ENCODE results near the gene MCRIP1. TPM values are rescaled to one million over a fixed set of nuclear protein-coding genes. Genes with fewer than 3 reads are reported as not detected.

The MCRIP1 gene
- total and polyA plus RNA-seq, 2 of the 13 experiments (the other 11 are each of a cell fraction or from before 2014, with no cell fraction given) = 79.7 to 84.9 TPM

DNA sequence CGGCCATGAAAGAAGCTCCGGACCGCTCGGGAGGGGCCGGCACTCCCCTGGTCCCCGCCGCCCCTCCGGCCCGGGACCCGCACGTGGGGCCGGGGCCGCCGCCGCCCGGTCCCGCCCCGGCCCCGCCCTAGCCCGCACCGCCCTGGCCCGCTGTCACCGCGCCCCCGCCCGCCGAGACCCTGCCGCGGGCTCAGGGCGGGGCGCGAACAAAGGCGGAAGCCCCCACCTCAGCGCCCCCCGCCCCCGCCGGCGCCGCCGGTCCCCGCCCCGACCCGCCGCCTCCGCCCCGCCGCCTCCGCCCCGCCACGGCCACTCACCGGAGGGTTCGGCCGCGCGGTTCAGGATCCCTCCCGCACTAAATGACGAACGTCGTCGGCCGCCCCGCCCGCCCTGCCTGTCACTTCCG, 37.9 kb upstream of the MCRIP1 start, which contains the start of gene ARHGDIA (continued):
- TF ChIP-seq, protein P1, sequence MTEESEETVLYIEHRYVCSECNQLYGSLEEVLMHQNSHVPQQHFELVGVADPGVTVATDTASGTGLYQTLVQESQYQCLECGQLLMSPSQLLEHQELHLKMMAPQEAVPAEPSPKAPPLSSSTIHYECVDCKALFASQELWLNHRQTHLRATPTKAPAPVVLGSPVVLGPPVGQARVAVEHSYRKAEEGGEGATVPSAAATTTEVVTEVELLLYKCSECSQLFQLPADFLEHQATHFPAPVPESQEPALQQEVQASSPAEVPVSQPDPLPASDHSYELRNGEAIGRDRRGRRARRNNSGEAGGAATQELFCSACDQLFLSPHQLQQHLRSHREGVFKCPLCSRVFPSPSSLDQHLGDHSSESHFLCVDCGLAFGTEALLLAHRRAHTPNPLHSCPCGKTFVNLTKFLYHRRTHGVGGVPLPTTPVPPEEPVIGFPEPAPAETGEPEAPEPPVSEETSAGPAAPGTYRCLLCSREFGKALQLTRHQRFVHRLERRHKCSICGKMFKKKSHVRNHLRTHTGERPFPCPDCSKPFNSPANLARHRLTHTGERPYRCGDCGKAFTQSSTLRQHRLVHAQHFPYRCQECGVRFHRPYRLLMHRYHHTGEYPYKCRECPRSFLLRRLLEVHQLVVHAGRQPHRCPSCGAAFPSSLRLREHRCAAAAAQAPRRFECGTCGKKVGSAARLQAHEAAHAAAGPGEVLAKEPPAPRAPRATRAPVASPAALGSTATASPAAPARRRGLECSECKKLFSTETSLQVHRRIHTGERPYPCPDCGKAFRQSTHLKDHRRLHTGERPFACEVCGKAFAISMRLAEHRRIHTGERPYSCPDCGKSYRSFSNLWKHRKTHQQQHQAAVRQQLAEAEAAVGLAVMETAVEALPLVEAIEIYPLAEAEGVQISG (CRISPR knock-in tag; IDR thresholded peaks at IDR 0.05) = no peak
- TF ChIP-seq SNRNP70 (IDR thresholded peaks at IDR 0.05; ENCODE audit: low read depth, low read length) (no peak), ZKSCAN8 (CRISPR knock-in tag; IDR thresholded peaks at IDR 0.05; ENCODE audit: borderline replicate concordance) (no peak), ZNF282 (IDR thresholded peaks at IDR 0.05; ENCODE audit: partially characterized antibody) (no peak), NFYB (CRISPR knock-in tag; IDR thresholded peaks at IDR 0.05) (peak; percentile 10; the same call in 1 of the 2 replicates), CCAR2 (optimal IDR thresholded peaks at IDR 0.05; ENCODE audit: low read depth, low read length) (no peak), RNF2 (conservative IDR thresholded peaks at IDR 0.05; ENCODE audit: low read depth) (no peak), FIP1L1 (IDR thresholded peaks at IDR 0.05; ENCODE audit: borderline replicate concordance, insufficient read depth, low read depth, low read length) (no peak), SAP130 (CRISPR knock-in tag; IDR thresholded peaks at IDR 0.05; ENCODE audit: low read depth) (no peak; the same call in 1 of the 2 replicates), HNRNPLL (IDR thresholded peaks at IDR 0.05; ENCODE audit: low read depth, low read length, poor library complexity, severe bottlenecking) (no peak), GZF1 (CRISPR knock-in tag; IDR thresholded peaks at IDR 0.05) (no peak), ZNF777 (CRISPR knock-in tag; IDR thresholded peaks at IDR 0.05) (no peak), CHD2 (IDR thresholded peaks at IDR 0.05; ENCODE audit: low read depth, low read length) (0 out of 2 replicates have a peak, but pooled peaks have one; percentile 11), HMG20A (CRISPR knock-in tag; IDR thresholded peaks at IDR 0.05; ENCODE audit: borderline replicate concordance) (no peak), KDM2A (CRISPR knock-in tag; IDR thresholded peaks at IDR 0.05; ENCODE audit: borderline replicate concordance, low read depth) (no peak), GABPA (IDR thresholded peaks at IDR 0.05; ENCODE audit: low read depth, low read length) (no peak), GABPA (CRISPR knock-in tag; IDR thresholded peaks at IDR 0.05; ENCODE audit: low read depth) (peak; percentile 87), PHF5A (CRISPR knock-in tag; IDR thresholded peaks at IDR 0.05; ENCODE audit: low read depth, unreplicated experiment) (no peak), SCMH1 (CRISPR knock-in tag; IDR thresholded peaks at IDR 0.05; ENCODE audit: borderline replicate concordance) (no peak), ZNF749 (CRISPR knock-in tag; IDR thresholded peaks at IDR 0.05; ENCODE audit: borderline replicate concordance) (no peak), NAIF1 (CRISPR knock-in tag; IDR thresholded peaks at IDR 0.05; ENCODE audit: borderline replicate concordance) (0 out of 2 replicates have a peak, but pooled peaks have one; percentile 58), TOPORS (CRISPR knock-in tag; IDR thresholded peaks at IDR 0.05) (peak; percentile 8; the same call in 1 of the 2 replicates), ZNF354B (CRISPR knock-in tag; IDR thresholded peaks at IDR 0.05) (no peak), FOXK2 (IDR thresholded peaks at IDR 0.05) (no peak), CREM (IDR thresholded peaks at IDR 0.05) (no peak), CREM (CRISPR knock-in tag; IDR thresholded peaks at IDR 0.05) (0 out of 2 replicates have a peak, but pooled peaks have one; percentile 20)
- TF ChIP-seq, protein P2, sequence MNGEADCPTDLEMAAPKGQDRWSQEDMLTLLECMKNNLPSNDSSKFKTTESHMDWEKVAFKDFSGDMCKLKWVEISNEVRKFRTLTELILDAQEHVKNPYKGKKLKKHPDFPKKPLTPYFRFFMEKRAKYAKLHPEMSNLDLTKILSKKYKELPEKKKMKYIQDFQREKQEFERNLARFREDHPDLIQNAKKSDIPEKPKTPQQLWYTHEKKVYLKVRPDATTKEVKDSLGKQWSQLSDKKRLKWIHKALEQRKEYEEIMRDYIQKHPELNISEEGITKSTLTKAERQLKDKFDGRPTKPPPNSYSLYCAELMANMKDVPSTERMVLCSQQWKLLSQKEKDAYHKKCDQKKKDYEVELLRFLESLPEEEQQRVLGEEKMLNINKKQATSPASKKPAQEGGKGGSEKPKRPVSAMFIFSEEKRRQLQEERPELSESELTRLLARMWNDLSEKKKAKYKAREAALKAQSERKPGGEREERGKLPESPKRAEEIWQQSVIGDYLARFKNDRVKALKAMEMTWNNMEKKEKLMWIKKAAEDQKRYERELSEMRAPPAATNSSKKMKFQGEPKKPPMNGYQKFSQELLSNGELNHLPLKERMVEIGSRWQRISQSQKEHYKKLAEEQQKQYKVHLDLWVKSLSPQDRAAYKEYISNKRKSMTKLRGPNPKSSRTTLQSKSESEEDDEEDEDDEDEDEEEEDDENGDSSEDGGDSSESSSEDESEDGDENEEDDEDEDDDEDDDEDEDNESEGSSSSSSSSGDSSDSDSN (CRISPR knock-in tag; IDR thresholded peaks at IDR 0.05) = no peak
